ENCODE results near the gene LRIF1.
"Not testable (repeated sequence)": the region's sequence is repeated elsewhere in the genome, so short reads cannot be mapped to it uniquely, and the experiment has no call there.

LRIF1 gene, protein sequence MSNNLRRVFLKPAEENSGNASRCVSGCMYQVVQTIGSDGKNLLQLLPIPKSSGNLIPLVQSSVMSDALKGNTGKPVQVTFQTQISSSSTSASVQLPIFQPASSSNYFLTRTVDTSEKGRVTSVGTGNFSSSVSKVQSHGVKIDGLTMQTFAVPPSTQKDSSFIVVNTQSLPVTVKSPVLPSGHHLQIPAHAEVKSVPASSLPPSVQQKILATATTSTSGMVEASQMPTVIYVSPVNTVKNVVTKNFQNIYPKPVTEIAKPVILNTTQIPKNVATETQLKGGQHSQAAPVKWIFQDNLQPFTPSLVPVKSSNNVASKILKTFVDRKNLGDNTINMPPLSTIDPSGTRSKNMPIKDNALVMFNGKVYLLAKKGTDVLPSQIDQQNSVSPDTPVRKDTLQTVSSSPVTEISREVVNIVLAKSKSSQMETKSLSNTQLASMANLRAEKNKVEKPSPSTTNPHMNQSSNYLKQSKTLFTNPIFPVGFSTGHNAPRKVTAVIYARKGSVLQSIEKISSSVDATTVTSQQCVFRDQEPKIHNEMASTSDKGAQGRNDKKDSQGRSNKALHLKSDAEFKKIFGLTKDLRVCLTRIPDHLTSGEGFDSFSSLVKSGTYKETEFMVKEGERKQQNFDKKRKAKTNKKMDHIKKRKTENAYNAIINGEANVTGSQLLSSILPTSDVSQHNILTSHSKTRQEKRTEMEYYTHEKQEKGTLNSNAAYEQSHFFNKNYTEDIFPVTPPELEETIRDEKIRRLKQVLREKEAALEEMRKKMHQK

DNA sequence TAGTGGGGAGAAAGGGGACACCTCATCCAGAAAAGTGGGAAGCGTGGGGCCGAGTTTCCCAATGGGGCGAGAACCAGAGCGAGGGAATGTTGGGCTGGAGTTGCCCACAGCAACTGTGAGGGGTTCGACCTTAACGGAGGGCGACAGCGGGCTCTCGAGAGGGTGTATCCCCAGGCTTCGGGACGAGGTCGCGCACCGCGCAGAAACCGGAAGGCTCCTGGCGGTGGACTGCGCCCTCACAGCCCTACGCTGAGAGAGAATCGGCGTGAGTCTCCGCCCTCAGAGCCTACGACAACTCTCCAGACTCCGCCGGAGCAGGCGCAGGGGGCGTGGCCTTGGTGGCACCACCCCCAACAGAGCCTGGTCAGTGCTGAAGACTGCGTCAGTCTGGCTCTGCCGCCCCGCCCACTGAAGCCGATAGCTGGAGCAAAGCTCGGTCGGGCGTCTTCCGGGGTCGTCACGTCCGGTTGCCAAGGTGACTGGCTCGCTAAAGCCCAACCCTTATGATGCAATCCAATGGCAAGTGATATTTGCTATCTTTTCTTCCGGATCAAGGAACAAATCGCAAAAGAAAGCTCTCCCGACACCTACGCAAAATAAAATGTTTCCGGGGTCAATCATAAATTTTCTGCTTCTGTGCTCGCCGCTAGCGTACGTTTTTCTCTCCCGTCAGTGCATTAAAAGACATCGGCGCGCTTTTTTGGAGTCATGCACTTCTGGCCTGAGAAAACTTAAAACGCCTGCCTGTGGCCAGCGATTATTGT lies at the start of gene LRIF1:
LRIF1 (minus strand) TSS at position 232 of the 764 bp plus-strand sequence. CDS start 234 bp downstream, outside the sequence.
- peak; percentile 98 to 99 for DNase-seq (ENCODE audit: low read depth in 1 of 2, low spot score in 1 of 2)

DNA sequence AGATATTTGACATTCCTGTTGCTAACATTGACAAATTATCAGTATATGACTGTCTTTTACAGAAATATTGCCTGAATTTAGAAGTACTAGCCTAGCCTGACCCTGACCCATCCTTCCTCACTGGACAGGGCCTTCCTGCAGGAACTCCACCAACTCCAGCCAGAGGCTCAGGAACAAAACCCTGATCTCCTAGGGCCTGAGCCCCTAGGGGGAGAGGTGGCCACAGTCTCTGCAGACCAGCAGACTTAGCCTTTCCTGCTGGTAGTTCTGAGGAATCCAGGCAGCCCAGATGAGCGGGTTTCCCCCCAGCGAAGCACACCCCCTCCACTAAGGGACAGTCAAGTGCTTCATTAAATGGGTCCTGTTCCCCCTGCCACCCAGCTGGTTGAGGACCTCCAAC lies 44.3 kb upstream of the LRIF1 start:
- no peak for DNase-seq (ENCODE audit: low read depth in 1 of 2, low spot score in 1 of 2)

DNA sequence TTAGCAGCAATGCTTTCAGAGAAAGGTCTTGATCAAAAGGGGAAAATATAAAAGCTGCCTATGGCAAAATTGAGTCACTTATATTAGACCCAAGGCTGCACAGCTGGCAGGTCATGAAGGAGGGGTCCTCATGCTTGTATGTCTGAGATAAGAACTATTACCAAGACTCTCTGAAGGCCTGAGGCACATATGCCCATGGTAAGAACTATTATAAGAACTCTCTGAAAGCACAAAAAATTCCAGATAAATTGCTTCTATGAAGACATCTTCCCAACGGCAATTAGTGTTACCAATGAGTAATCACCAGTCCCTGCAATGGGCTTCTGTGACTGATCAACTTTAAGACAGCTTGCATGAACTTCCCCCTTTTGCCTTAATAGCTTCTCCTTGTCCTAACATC lies 42.8 kb upstream of the LRIF1 start:
- no peak for DNase-seq (ENCODE audit: low read depth in 1 of 2, low spot score in 1 of 2)

DNA sequence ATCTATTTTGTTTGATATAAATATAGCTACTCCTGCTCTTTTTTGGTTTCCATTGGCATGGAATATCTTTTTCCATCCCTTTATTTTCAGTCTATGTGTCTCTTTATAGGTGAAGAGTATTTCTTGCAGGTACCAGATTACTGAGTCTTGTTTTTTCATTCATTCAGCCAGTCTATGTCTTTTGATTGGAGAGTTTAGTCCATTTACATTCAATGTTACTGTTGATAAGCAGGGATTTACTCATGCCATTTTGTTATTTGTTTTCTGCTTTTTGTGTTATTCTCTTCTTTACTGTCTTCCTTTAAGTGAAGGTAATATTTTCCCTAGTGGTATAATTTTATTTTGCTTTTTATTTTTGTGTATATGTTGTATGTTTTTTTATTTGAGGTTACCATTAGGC lies 35.9 kb upstream of the LRIF1 start:
- DNase-seq (ENCODE audit: low read depth in 1 of 2, low spot score in 1 of 2), result not testable (repeated sequence)

DNA sequence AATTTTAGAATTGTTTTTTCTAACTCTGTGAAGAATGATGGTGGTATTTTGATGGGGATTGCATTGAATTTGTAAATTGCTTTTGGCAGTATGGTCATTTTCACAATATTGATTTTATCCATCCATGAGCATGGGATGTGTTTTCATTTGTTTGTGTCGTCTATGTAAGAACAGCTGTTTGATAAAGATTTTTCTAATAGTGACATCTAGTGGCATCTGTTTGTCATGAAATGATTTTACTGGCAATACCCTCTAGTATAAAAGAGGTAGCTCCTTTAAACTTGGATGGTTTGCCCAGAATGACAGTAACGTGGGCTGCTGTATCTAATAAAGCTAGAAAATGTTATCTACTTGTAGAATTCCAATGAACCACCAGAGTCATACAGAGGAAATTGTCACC lies 28.6 kb upstream of the LRIF1 start:
- not testable (repeated sequence) for DNase-seq (ENCODE audit: low read depth in 1 of 2, low spot score in 1 of 2)

DNA sequence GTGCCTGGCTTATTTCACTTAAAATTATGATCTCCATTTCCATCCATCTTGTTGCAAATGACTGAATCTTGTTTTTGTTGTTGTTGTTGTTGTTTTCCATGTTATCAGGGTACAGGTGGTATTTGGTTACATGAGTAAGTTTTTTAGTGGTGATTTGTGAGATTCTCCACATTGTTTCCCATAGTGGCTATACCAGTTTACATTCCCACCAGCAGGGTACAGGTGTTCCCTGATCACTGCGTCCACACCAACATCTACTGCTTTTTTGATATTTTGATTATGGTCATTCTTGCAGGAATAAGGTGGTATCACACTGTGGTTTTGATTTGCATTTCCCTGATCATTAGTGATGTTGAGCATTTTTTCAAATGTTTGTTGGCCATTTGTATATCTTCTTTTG lies 27.6 kb upstream of the LRIF1 start:
- not testable (repeated sequence) for DNase-seq (ENCODE audit: low read depth in 1 of 2, low spot score in 1 of 2)

DNA sequence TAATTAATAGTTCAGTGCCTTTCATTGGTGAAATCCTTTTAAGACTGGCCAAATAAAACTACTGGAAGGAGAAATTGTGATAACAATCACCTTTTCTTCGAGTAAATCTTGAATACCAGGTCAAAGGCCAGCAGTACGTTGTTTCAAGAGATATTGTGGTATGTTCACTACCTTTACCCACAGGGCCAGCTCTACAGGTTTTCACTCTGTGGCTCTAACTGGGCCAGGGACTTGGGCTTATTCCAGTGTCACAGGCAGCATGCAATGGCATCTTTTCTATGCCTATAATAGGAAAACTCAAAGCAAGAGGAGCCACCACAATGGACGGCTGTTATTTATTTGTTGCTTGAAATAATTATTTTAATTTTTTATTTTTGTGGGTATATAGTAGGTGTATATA lies 26.8 kb upstream of the LRIF1 start:
- no peak for DNase-seq (ENCODE audit: low read depth in 1 of 2, low spot score in 1 of 2)

DNA sequence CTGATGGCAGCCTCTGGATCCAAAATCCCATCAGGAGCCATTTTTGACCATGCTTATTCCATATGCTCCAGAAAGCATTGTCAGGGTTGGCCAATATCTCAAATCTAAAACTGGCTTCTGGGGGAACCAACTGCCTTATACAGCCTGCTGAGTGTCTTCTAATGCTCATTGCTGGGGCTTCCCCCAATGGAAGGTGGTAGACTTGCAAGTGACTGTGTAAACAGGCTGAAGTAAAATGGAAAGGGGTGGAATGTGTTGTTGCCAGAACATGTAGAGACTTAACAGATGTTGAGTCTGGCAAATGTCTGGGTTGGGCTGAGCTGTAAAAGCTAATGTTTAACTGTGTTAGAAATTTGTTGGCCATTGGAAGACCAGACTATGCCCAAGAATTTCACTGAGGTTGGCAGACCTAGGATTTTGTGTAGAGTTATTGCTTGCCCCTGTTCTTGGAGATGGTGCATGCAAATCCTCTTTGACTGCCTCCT lies 22.7 kb upstream of the LRIF1 start:
- DNase-seq (ENCODE audit: low read depth in 1 of 2, low spot score in 1 of 2), result no peak

DNA sequence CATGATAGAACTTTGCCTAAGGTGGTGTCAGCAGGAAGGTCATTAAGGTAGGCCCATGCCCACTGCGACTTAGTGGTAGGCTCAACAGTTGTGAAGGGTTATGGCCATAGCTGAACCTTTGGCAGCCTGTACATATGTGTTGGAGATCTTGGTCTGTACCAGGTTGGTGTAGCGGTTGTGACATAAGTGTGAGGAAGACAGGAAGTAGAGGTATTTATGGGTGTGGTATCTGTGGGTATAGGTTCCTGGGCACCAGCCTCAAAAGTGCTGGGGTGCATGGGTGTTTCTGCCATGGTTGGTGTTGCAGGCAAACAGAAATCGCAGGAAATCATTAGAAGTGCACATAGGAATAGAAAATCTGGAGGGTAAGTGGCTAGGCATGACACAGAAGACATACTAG lies 18.6 kb upstream of the LRIF1 start:
- DNase-seq (ENCODE audit: low read depth in 1 of 2, low spot score in 1 of 2), result no peak

DNA sequence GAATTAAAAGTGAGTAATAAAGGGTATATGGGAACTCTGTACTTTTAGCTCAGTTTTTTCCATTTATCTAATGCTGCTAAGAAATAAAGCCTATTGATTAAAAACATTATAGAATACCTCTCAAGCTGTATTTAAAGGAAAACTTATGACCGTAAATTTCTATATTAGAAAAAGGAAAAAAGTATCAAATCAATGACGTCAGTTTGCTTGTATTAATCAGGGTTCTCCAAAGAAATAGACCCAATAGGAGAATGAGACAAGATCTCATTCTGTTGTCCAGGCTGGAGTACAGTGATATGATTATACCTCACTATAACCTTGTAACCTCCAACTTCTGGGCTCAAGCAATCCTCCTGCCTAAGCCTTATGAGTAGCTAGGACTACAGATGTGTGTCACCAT lies 15.4 kb upstream of the LRIF1 start:
- DNase-seq (ENCODE audit: low read depth in 1 of 2, low spot score in 1 of 2), result no peak

DNA sequence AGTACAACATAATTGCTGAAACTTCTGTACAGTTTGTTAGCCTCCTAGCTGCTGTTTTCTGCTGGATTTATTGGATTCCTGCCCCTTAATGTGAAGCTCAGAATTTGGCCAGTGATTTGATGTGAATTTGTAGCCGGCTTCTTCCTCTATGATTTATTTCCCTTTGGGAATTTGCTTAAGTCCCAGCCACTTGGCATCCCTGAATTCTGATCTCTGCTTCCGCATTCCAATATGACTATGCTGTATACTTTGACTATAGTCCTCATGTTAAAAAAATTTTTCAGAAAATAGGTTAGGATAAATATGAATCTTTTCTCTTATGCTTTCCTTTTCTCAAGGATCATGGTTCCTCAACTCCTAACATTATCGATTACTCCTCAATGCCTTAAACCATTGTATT lies 12.4 kb upstream of the LRIF1 start:
- no peak for DNase-seq (ENCODE audit: low read depth in 1 of 2, low spot score in 1 of 2)

DNA sequence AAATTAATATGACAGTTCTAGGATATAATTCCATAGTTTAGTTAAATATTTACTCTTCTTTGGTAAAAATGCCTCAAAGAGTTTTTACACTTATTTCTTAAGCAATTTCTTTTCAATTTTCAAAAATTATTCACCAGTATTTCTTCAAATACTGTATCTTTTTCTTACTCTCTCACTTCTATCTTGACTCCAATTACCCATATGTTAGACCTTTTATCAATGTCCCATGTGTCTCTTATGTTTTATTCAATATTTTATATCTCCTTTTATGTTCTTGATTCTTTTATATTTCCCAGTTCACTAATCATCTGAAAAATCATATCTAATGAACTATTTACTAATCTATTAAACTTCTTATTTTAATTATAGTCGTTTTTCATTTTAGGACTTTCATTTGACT lies 11.5 kb upstream of the LRIF1 start:
- DNase-seq (ENCODE audit: low read depth in 1 of 2, low spot score in 1 of 2), result no peak

DNA sequence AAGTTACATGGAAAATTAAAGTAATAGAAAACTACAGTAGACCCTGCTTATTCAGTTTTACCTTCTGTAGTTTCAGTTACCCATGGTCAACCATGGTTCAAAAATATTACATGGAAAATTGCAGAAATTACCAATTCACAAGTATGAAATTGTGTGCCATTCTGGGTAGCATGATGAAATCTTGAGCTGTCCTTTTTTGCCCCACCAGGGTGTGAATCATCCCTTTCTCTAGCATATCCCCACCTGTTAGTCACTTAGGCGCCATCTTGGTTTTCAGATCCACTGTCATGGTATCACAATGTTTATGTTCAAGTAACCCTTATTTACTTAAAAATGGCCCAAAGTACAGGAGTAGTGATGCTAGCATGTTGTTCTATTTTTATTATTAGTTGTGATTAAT lies 3.5 kb upstream of the LRIF1 start:
- DNase-seq (ENCODE audit: low read depth in 1 of 2, low spot score in 1 of 2), result no peak

DNA sequence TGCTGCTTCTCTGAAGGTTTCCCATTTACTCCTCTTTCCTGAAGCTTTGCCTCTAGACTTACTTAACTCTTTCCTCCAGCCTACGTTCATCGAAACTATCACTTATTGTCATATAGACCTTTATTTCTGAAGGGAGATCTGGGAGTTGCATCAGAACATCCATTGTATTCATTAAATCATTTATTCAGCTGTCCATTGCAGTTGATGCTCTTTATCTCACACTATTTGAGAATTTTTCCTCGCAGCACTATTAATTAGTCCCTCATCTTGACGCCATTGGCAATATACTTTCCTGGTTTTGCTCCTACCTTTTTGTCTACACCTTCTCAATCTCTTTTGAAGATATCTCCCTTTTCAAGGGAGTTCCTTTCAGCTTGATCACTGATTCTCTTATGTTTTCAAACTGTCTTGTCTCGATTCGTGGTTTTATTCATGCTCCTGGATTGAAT lies 757 bp upstream of the LRIF1 start:
- DNase-seq (ENCODE audit: low read depth in 1 of 2, low spot score in 1 of 2), result no peak

DNA sequence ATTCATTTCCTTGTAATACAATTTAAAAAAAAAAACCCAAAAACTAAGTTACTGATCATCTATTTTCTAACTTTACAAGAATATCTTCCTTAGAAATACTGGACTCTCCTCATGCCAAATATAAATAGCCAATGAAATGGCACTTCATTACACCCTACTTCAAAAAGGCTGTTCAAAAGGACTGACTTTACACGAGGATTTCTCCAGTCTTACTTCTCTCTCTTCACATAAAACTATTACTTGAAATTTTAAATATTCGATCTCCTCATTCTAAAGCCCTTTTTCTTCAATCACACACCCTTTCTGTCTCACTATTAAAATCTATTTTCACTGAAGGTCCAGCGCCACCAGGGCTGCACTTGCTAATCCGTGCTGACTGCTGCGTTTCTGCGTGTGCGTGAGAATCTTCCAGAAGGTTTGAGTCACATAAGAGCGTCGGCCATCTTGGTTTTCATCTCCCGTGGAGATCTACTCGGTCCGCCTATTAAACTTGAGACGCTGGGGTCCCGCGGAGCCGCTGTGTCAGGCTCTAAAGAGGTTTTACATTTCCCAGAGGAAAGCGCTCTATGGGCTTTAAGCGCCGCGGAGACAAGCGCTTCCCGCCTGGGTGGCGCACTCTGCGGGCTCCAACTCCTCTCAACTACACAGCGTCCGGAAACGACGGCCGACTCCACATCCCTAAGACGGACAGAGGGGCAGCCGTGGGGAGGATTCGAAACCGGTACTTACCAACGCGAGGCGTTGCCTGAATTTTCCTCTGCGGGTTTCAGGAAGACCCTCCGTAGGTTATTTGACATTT lies 631 bp downstream of the LRIF1 start:
- DNase-seq (ENCODE audit: low read depth in 1 of 2, low spot score in 1 of 2), result peak; percentile 34 to 42

DNA sequence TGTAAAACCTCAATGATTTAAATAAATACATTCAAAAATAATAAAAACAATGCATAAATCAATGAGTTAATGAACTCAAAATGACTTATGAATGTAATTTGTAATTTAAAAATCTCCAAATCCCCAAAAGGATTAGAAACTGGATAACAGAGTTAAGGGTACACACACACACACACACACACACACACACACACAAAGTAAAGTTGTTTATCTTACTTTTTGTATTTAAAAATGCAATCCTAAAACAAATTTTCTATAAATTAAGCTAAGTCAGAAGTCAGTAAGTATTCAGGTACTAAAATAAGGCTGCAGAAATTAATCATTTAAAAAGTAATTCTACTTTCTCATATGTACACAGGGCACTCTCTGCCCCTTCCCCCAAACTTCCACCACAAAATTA lies 1.8 kb downstream of the LRIF1 start:
- no peak for DNase-seq (ENCODE audit: low read depth in 1 of 2, low spot score in 1 of 2)

DNA sequence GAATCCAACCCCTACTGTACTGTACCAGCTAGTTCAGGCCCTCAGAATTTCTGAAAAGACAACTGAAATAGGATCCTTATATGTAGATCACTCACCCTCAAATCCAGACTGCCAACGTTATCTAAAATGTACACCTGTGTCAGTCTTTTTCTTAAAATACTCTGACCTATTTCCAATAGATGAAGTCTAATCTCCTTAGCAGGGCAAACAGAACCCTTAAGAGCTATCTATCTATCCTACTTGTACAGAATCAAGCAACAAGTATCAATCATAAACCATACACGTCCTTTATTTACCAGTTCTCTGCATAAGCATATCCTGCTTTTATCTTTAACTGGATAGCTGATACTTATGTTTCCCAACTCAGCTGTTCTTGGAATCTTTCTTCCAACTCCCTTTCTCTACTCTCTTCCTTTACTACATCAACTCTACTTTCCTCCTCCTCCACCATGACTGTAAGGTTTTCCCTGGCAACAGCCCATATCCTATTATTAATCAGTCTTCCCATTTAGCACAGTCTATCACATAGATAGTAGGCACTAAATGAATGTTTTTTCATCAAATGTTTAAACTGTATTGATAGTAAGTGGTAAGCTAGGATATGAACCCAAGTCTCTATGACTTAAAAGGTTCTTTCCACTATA lies 2.8 kb downstream of the LRIF1 start:
- no peak for DNase-seq (ENCODE audit: low read depth in 1 of 2, low spot score in 1 of 2)

DNA sequence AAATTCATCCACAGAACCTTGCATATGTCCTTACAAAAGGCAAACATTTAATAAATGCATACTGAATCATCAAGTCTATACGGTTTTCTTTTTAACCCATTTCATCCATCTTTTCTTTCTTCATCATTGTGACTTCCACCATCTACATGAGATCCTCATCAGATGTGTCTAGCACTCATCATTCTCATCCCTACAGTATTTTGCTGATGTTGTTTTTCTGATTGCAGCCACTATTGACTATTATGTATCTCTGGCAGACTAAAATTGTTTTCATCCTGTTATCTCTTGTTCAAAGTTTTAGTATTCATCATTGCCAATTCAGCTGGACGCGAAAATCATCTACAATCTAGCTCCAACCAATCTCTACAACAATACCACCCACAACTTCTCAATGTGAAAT lies 5.9 kb downstream of the LRIF1 start:
- no peak for DNase-seq (ENCODE audit: low read depth in 1 of 2, low spot score in 1 of 2)

DNA sequence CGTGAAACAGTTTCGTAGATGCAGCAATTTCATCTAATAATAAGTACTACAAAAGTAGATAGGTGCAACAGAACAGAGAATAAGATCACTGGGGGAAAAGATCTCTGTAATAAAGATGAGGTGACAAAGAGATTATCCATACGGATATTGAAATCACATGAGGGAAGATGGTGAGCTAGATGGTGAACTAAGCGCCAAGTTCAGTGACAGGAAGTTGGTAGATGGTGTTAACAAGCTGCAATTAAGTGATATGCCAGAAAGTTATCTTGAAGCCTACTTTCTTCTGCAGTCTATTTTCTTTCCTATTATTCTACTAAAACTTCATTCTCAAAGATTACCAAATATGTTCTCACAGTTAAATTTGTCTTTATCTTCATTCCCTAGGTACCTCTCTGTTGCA lies 7.1 kb downstream of the LRIF1 start:
- no peak for DNase-seq (ENCODE audit: low read depth in 1 of 2, low spot score in 1 of 2)

DNA sequence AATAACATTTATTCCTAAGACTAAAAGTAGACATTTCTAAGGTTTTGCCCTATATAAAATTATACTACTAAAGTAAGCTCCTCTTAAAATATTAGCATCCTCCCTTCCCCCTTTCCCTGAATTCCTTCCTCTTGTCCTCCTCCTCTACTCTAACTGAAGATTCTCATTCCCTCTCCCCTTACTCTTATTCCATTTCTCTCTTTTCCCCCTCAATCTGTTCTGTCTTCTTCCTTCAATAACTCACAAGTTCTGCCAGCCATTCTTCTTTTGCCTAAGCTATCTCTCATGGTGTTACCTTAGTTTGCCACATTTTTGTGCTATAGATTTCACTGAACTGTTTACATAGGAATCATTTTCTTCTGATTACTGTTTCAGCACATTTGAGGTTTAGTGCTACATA lies 10.7 kb downstream of the LRIF1 start:
- no peak for DNase-seq (ENCODE audit: low read depth in 1 of 2, low spot score in 1 of 2)
